HepG2 (cell line): ENCODE results near the gene TLN1.

Source experiments
- BRCA1 ChIP-seq: sonication (generic); formaldehyde crosslinking; IDR thresholded peaks from 2 replicates; pipeline ENCODE4 v1.4.0; 2020; ENCODE audit warnings: missing genetic modification reagents
- ZSCAN25 ChIP-seq: sonication (generic); formaldehyde crosslinking; IDR thresholded peaks from 2 replicates; pipeline ENCODE4 v1.8.0; 2022; ENCODE audit warnings: mild to moderate bottlenecking, missing genetic modification reagents

- no peak for TF ChIP-seq ZSCAN25 (CRISPR knock-in tag)
- no peak for TF ChIP-seq BRCA1
Observed at GRCh38 chr9:35680331-35681105, 51.5 kb downstream of the TLN1 start.
